SHP77 (cell line): ENCODE results near the gene PABPN1L.

ENCODE experiments used
- DNase-seq, 2 experiments: peaks; one replicate each; lab custom pipeline; 2025; lab: John Stamatoyannopoulos, UW

PABPN1L gene

GRCh38 chr16:88866151-88866920 is at the start of gene PABPN1L:
Gene PABPN1L (minus strand): TSS chr16:88866660. CDS start chr16:88866606, 54 bp downstream.
- no peak for DNase-seq

GRCh38 chr16:88915639-88916327 is 49.3 kb upstream of the PABPN1L start:
- no peak for DNase-seq

- no peak for DNase-seq
These were observed 48.4 kb upstream of the PABPN1L start for GRCh38 chr16:88914750-88915368.

- DNase-seq: no peak
These were observed 47.4 kb upstream of the PABPN1L start for GRCh38 chr16:88913870-88914269.

GRCh38 chr16:88913001-88913612 is 46.6 kb upstream of the PABPN1L start:
- DNase-seq: no peak

- DNase-seq: no peak
These were observed 46.1 kb upstream of the PABPN1L start for GRCh38 chr16:88912556-88912955.

GRCh38 chr16:88911946-88912310 is 45.5 kb upstream of the PABPN1L start:
- no peak for DNase-seq

GRCh38 chr16:88911136-88911945 is 44.9 kb upstream of the PABPN1L start:
- DNase-seq: peak; percentile 22 to 58

- DNase-seq: peak in 1 of 2 experiments; percentile 37
These were observed 44.0 kb upstream of the PABPN1L start for GRCh38 chr16:88910284-88911135.

- no peak for DNase-seq
These were observed 43.2 kb upstream of the PABPN1L start for GRCh38 chr16:88909431-88910210.

GRCh38 chr16:88908307-88908706 is 41.8 kb upstream of the PABPN1L start:
- DNase-seq: no peak

- DNase-seq: no peak
These were observed 41.3 kb upstream of the PABPN1L start for GRCh38 chr16:88907768-88908167.

- no peak for DNase-seq
These were observed 40.2 kb upstream of the PABPN1L start for GRCh38 chr16:88906535-88907105.

- no peak for DNase-seq
These were observed 39.6 kb upstream of the PABPN1L start for GRCh38 chr16:88906020-88906419.

- DNase-seq: peak; percentile 16 to 28
These were observed 39.1 kb upstream of the PABPN1L start for GRCh38 chr16:88905563-88905962.

- no peak for DNase-seq
These were observed 38.4 kb upstream of the PABPN1L start for GRCh38 chr16:88904676-88905365.

- no peak for DNase-seq
These were observed 36.8 kb upstream of the PABPN1L start for GRCh38 chr16:88903267-88903666.

- DNase-seq: no peak
These were observed 36.3 kb upstream of the PABPN1L start for GRCh38 chr16:88902744-88903143.
